ENCODE results near the gene ASIC1. TPM values are rescaled to one million over a fixed set of nuclear protein-coding genes. Genes with fewer than 3 reads are reported as not detected.

ASIC1 gene
- total and polyA plus RNA-seq, 2 of the 13 experiments (the other 11 are each of a cell fraction or from before 2014, with no cell fraction given) = 0.44 to 1.5 TPM

- TF ChIP-seq ZNF280B (CRISPR knock-in tag; IDR thresholded peaks at IDR 0.05; ENCODE audit: borderline replicate concordance) (no peak; the same call in 1 of the 2 replicates), TFDP2 (CRISPR knock-in tag; IDR thresholded peaks at IDR 0.05) (peak; percentile 74), U2AF1 (optimal IDR thresholded peaks at IDR 0.05; ENCODE audit: low read depth, low read length) (no peak), ZFP37 (CRISPR knock-in tag; IDR thresholded peaks at IDR 0.05; ENCODE audit: borderline replicate concordance) (no peak), KMT2A (CRISPR knock-in tag; IDR thresholded peaks at IDR 0.05) (no peak; the same call in none of the 2 replicates), ZNF343 (CRISPR knock-in tag; IDR thresholded peaks at IDR 0.05) (0 out of 2 replicates have a peak, but pooled peaks have one; percentile 69), NR1H2 (CRISPR knock-in tag; IDR thresholded peaks at IDR 0.05; ENCODE audit: borderline replicate concordance, low read depth) (peak; percentile 52; the same call in 1 of the 2 replicates), PAXIP1 (CRISPR knock-in tag; conservative IDR thresholded peaks at IDR 0.05) (no peak), YEATS4 (CRISPR knock-in tag; IDR thresholded peaks at IDR 0.05; ENCODE audit: borderline replicate concordance) (no peak; the same call in 1 of the 2 replicates), MNT (IDR thresholded peaks at IDR 0.05) (peak; percentile 70)
- TF ChIP-seq, protein P1, sequence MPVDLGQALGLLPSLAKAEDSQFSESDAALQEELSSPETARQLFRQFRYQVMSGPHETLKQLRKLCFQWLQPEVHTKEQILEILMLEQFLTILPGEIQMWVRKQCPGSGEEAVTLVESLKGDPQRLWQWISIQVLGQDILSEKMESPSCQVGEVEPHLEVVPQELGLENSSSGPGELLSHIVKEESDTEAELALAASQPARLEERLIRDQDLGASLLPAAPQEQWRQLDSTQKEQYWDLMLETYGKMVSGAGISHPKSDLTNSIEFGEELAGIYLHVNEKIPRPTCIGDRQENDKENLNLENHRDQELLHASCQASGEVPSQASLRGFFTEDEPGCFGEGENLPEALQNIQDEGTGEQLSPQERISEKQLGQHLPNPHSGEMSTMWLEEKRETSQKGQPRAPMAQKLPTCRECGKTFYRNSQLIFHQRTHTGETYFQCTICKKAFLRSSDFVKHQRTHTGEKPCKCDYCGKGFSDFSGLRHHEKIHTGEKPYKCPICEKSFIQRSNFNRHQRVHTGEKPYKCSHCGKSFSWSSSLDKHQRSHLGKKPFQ (CRISPR knock-in tag; IDR thresholded peaks at IDR 0.05; ENCODE audit: insufficient replicate concordance) = no peak
- TF ChIP-seq, protein P2, sequence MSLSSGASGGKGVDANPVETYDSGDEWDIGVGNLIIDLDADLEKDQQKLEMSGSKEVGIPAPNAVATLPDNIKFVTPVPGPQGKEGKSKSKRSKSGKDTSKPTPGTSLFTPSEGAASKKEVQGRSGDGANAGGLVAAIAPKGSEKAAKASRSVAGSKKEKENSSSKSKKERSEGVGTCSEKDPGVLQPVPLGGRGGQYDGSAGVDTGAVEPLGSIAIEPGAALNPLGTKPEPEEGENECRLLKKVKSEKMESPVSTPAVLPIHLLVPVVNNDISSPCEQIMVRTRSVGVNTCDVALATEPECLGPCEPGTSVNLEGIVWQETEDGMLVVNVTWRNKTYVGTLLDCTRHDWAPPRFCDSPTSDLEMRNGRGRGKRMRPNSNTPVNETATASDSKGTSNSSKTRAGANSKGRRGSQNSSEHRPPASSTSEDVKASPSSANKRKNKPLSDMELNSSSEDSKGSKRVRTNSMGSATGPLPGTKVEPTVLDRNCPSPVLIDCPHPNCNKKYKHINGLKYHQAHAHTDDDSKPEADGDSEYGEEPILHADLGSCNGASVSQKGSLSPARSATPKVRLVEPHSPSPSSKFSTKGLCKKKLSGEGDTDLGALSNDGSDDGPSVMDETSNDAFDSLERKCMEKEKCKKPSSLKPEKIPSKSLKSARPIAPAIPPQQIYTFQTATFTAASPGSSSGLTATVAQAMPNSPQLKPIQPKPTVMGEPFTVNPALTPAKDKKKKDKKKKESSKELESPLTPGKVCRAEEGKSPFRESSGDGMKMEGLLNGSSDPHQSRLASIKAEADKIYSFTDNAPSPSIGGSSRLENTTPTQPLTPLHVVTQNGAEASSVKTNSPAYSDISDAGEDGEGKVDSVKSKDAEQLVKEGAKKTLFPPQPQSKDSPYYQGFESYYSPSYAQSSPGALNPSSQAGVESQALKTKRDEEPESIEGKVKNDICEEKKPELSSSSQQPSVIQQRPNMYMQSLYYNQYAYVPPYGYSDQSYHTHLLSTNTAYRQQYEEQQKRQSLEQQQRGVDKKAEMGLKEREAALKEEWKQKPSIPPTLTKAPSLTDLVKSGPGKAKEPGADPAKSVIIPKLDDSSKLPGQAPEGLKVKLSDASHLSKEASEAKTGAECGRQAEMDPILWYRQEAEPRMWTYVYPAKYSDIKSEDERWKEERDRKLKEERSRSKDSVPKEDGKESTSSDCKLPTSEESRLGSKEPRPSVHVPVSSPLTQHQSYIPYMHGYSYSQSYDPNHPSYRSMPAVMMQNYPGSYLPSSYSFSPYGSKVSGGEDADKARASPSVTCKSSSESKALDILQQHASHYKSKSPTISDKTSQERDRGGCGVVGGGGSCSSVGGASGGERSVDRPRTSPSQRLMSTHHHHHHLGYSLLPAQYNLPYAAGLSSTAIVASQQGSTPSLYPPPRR (CRISPR knock-in tag; IDR thresholded peaks at IDR 0.05; ENCODE audit: borderline replicate concordance) = 0 out of 2 replicates have a peak, but pooled peaks have one; percentile 34
These were observed 54.5 kb downstream of the ASIC1 start, which contains the start of gene COX14 (continued) for GRCh38 chr12:50111693-50112455.

Data from HepG2 (cell line).